ENCODE data around the gene C10orf95. TPM values are rescaled to one million over a fixed set of nuclear protein-coding genes. Genes with fewer than 3 reads are reported as not detected.
A peak's percentile ranks its signal among the peaks of the same experiment; 100 is the strongest.
"Not testable (repeated sequence)": the region's sequence is repeated elsewhere in the genome, so short reads cannot be mapped to it uniquely, and the experiment has no call there.

Gene C10orf95
- total RNA-seq, 2 donors from 2014 or later = 0.85 to 3.7 TPM

DNA sequence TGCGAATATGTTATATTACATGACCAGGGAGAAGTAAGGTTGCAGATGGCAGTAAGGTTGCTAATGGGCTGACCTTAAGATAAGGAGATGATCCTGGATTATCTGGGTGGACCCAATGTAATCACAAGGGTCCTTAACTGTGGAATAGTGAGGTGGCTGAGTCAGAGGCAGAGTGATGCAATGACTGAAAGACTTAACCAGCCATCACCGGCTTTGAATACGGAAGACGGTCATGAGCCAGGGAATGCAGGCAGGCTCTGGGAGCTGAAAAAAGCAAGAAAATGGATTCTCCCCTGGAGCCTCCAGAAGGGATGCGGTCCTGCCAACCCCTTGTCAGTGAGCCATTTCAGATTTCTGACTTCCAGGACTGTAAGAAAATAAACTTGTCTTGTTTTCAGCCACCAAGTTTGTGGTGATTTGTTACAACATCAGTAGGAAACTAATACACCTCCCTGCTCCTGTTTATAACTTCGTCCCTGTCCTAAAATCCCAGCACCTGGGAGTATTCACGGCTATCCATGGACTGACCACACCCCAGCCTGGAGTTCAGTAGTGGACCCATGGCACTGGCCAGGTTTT, 4.6 kb upstream of the C10orf95 start:
- H3K27ac ChIP-seq = no peak overlapping the region
- intact Hi-C loops (cut with DNase I) = no loop called here
- TF ChIP-seq, protein P1, sequence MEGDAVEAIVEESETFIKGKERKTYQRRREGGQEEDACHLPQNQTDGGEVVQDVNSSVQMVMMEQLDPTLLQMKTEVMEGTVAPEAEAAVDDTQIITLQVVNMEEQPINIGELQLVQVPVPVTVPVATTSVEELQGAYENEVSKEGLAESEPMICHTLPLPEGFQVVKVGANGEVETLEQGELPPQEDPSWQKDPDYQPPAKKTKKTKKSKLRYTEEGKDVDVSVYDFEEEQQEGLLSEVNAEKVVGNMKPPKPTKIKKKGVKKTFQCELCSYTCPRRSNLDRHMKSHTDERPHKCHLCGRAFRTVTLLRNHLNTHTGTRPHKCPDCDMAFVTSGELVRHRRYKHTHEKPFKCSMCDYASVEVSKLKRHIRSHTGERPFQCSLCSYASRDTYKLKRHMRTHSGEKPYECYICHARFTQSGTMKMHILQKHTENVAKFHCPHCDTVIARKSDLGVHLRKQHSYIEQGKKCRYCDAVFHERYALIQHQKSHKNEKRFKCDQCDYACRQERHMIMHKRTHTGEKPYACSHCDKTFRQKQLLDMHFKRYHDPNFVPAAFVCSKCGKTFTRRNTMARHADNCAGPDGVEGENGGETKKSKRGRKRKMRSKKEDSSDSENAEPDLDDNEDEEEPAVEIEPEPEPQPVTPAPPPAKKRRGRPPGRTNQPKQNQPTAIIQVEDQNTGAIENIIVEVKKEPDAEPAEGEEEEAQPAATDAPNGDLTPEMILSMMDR (IDR thresholded peaks at IDR 0.05) = no peak
- TF ChIP-seq POLR2A (IDR thresholded peaks at IDR 0.05) = no peak
- no peak for TF ChIP-seq POLR2AphosphoS5 (IDR thresholded peaks at IDR 0.05)
- H3K27me3 ChIP-seq (replicated peaks; ENCODE audit: insufficient read depth) = no peaks in the 10 kb centered on the region
- H3K4me1 ChIP-seq (replicated peaks) = no peaks in the 10 kb centered on the region
- H3K9me3 ChIP-seq = no peaks in the 10 kb centered on the region
- DNase-seq (ENCODE audit: low spot score) = no peak
- H3K4me3 ChIP-seq = no peak overlapping the region
- 82% methylated on average over 7 of the region's 7 CpGs for WGBS
- H3K36me3 ChIP-seq = no peaks in the 10 kb centered on the region

DNA sequence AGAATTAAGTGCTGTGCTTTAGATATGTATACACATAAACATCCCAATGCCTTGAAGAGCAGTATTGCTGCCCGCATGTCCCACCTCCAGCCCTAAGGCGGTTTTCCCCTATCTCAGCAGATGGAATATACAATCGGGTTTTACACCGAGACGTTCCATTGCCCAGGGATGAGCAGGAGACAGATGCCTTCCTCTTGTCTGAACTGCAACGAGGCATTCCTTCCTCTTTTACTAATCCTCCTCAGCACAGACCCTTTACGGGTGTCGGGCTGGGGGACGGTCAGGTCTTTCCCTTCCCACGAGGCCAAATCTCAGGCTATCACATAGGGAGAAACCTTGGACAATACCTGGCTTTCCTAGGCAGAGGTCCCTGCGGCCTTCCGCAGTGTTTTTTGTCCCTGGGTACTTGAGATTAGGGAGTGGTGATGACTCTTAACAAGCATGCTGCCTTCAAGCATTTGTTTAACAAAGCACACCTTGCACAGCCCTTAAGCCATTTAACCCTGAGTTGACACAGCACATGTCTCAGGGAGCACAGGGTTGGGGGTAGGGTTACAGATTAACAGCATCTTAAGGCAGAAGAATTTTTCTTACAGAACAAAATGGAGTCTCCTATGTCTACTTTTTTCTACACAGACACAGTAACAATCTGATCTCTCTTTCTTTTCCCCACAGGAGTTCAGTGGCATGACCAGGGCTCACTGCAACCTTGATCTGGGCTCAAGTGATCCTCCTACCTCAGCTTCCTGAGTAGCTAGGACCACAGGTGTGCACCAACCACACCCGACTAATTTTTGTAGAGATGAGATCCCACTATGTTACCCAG, 3.5 kb upstream of the C10orf95 start:
- DNase-seq (ENCODE audit: low spot score); intact Hi-C loops (cut with DNase I): not testable (repeated sequence)
- 66% methylated on average over 13 of the region's 13 CpGs for WGBS

DNA sequence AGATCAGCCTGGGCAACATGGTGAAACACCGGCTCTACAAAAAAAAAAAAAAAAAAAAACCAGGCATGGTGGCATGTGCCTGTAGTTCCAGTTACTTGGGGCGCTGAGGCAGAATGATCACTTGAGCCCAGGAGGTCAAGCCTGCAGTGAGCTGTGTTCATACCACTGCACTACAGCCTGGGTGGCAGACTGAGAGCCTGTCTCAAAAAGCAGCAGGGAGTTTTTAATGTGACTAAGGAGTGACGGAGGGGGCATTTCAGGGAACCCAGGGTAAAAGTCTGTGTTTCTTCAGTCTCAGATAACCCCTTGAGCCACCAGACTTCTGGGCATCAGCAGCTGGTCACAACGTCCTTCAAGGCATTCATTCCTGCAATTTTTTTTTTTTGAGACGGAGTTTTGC, 2.2 kb upstream of the C10orf95 start:
- no peaks in the 10 kb centered on the region for H3K27me3 ChIP-seq (replicated peaks; ENCODE audit: insufficient read depth)
- intact Hi-C loops (cut with DNase I) = no loop called here
- 83% methylated on average over 5 of the region's 5 CpGs for WGBS
- no peak for TF ChIP-seq POLR2A (IDR thresholded peaks at IDR 0.05)
- H3K4me3 ChIP-seq = no peak overlapping the region
- H3K9me3 ChIP-seq = no peaks in the 10 kb centered on the region
- H3K27ac ChIP-seq = no peak overlapping the region
- no peak for DNase-seq (ENCODE audit: low spot score)
- H3K4me1 ChIP-seq (replicated peaks) = no peaks in the 10 kb centered on the region
- H3K36me3 ChIP-seq = no peaks in the 10 kb centered on the region

More for the DNA sequence above, 3.5 kb upstream of the C10orf95 start:
- not testable (repeated sequence) for H3K27me3 ChIP-seq (replicated peaks; ENCODE audit: insufficient read depth); H3K36me3 ChIP-seq; H3K9me3 ChIP-seq; H3K4me1 ChIP-seq (replicated peaks); H3K27ac ChIP-seq; H3K4me3 ChIP-seq

DNA sequence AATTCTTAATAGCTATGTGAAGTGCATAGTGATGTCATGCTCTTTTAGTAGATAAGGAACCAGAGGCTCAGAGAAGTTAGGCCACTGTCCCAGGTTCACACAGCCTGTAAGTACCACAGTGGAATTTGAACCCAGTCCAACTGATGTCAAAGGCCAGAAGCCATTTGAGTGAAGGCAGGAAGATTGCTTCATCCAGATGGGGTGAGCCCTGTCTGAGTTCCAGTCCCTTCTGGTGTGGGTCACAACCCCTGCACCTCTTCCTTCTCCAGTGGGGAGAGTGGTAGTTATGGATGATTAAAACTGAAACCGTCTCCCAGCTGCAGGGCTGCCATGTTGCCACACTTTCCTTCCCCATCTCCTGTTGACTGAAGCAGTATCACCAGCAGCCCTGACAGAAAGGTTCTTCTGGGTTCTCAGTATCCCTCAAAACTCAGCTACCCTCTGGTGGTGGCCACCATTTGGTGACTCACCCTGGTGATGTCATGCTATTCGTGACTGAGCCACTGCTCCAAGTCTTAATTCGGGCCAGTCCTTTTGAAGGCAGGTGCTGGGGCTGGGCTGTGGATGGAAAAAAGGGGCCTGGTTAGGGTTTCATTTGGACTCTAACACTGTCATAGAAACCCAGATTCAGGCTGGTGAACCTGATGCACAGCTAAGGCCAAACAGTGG, 1.5 kb upstream of the C10orf95 start:
- intact Hi-C loops (cut with DNase I) = no loop called here
- Histone ChIP-seq H3K4me1 (replicated peaks) (no peaks in the 10 kb centered on the region), H3K9me3 (no peaks in the 10 kb centered on the region), H3K4me3 (no peak overlapping the region), H3K27ac (no peak overlapping the region), H3K36me3 (no peaks in the 10 kb centered on the region), H3K27me3 (replicated peaks; ENCODE audit: insufficient read depth) (no peaks in the 10 kb centered on the region)
- DNase-seq (ENCODE audit: low spot score) = no peak
- TF ChIP-seq POLR2AphosphoS5 (IDR thresholded peaks at IDR 0.05) (no peak), POLR2A (IDR thresholded peaks at IDR 0.05) (no peak)
- TF ChIP-seq, protein P1 (IDR thresholded peaks at IDR 0.05) = no peak
- WGBS = 47% methylated on average over 3 of the region's 3 CpGs

DNA sequence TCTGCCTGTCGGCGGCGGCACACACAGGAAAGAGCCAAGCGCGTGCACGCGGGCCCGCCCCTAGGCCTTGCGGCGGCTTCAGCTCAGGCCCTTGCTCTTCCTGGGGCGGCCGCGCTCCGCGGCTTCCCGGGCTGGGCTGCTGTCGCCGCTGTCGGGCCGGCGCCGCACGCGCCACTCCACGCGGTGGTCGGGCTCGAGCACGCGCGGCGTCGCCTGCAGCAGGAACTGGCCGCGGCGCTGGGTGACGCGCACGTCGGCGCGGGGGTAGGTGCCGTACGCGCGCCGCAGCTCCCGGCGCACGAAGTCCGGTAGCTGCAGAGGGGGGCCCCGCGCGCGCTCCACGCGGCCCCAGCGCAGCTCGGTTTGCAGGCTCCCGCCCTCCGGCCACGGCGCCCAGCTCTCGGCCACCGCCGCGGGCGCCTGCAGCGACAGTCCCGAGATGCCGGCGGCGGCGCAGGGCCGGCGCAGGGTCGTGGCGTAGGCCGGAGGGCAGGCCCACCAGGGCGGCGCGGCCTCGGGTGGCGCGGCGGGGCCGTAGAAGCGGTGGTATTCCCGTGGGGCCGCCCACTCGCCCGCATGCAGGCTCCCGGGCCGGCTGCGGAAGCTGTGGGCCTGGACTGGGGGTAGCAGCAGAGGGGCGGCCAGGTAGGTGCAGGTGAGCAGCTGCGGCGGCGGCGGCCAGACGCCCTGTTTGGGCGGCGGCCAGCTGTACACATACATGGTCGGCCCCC, 804 bp downstream of the C10orf95 start:
- peak overlapping the region; percentile 71 to 82 for H3K4me3 ChIP-seq
- WGBS = 1% methylated on average over 36 of the region's 104 CpGs
- DNase-seq (ENCODE audit: low spot score) = peak; percentile 81
- TF ChIP-seq POLR2AphosphoS5 (IDR thresholded peaks at IDR 0.05) (peak; percentile 14), POLR2A (IDR thresholded peaks at IDR 0.05) (peak; percentile 31)
- TF ChIP-seq, protein P1 (IDR thresholded peaks at IDR 0.05) = peak in 2 of 4 experiments; percentile 20 to 32
- H3K27ac ChIP-seq = peak overlapping the region; percentile 86 to 89
- H3K27me3 ChIP-seq (replicated peaks; ENCODE audit: insufficient read depth) = no peaks in the 10 kb centered on the region
- no peaks in the 10 kb centered on the region for H3K9me3 ChIP-seq
- intact Hi-C loops (cut with DNase I) = no loop called here
- H3K4me1 ChIP-seq (replicated peaks) = no peaks in the 10 kb centered on the region
- H3K36me3 ChIP-seq = no peaks in the 10 kb centered on the region
